ENCODE results near the gene GPR183. TPM values are rescaled to one million over a fixed set of nuclear protein-coding genes. Genes with fewer than 3 reads are reported as not detected.

GPR183 gene
- total and polyA plus RNA-seq, 10 of the 15 experiments (the other 5 are each of a cell fraction or from before 2014, with no cell fraction given), result 134 to 669 (median 225) TPM

DNA sequence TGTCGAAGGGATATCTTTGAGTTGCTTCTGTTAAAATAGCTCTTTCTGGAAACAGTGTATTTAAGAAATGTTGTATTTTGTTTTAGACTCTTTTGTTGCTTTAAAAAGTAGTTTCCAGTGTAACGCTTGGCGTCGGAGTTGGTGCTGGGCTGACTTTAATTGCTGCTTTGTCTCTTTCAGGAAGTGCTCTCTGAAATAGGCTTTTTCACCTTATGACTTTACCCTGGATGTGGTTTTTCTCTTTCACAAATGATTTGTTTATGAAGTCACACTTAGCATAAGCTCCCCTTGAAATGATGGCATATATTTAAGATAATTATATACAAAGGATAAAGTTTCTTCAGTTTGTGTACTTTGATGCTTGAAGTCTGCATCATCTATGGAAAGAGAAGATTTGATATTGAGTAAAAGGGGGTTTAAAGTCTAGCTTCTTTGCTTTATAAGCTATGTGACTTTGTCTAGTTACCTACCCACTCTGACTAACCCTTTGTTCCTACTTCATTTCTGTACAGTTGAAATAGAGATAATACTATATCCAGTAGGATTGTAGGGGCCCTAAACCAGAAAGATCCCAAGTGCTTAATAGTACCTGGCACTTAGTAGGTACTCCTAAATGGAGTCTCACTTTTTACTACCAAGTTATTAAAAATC lies 48.9 kb downstream of the GPR183 start, which contains the start of gene GPR18 (continued):
- TF ChIP-seq CREM (IDR thresholded peaks at IDR 0.05; ENCODE audit: low read depth) (peak; percentile 61; the same call in 1 of the 2 replicates), NFIC (IDR thresholded peaks at IDR 0.05; ENCODE audit: low read depth, low read length) (peak; percentile 93), SIN3A (IDR thresholded peaks at IDR 0.05; ENCODE audit: low read depth, low read length) (no peak), SMAD5 (IDR thresholded peaks at IDR 0.05; ENCODE audit: low read depth) (no peak), IRF3 (IDR thresholded peaks at IDR 0.05) (no peak), ZNF274 (IDR thresholded peaks at IDR 0.05; ENCODE audit: insufficient read depth, insufficient read length) (no peak), WRNIP1 (IDR thresholded peaks at IDR 0.05; ENCODE audit: borderline replicate concordance, low read depth, low read length) (no peak), SREBF2 (IDR thresholded peaks at IDR 0.05; ENCODE audit: low read length) (no peak), IRF5 (IDR thresholded peaks at IDR 0.05; ENCODE audit: borderline replicate concordance) (no peak), TARDBP (IDR thresholded peaks at IDR 0.05; ENCODE audit: borderline replicate concordance) (no peak), JUND (IDR thresholded peaks at IDR 0.05; ENCODE audit: low read depth, low read length) (no peak), SMC3 (IDR thresholded peaks at IDR 0.05; ENCODE audit: borderline replicate concordance, low read length) (no peak; the same call in 1 of the 2 replicates), SMAD1 (IDR thresholded peaks at IDR 0.05; ENCODE audit: low read depth, partially characterized antibody) (no peak), ZNF622 (IDR thresholded peaks at IDR 0.05) (no peak), GATAD2B (conservative IDR thresholded peaks at IDR 0.05; ENCODE audit: low read depth) (peak; percentile 49; the same call in 1 of the 2 replicates), HDAC6 (IDR thresholded peaks at IDR 0.05; ENCODE audit: unreplicated experiment) (no peak), HDAC2 (IDR thresholded peaks at IDR 0.05) (no peak), ASH2L (IDR thresholded peaks at IDR 0.05; ENCODE audit: borderline replicate concordance, low read depth) (no peak), ZZZ3 (IDR thresholded peaks at IDR 0.05; ENCODE audit: control insufficient read depth, insufficient read length, low read depth) (no peak), EZH2 (IDR thresholded peaks at IDR 0.05; ENCODE audit: borderline replicate concordance, control insufficient read depth, low read depth, low read length) (no peak), PBX3 (IDR thresholded peaks at IDR 0.05; ENCODE audit: insufficient replicate concordance, low read depth, low read length) (no peak)
- TF ChIP-seq, protein P1, sequence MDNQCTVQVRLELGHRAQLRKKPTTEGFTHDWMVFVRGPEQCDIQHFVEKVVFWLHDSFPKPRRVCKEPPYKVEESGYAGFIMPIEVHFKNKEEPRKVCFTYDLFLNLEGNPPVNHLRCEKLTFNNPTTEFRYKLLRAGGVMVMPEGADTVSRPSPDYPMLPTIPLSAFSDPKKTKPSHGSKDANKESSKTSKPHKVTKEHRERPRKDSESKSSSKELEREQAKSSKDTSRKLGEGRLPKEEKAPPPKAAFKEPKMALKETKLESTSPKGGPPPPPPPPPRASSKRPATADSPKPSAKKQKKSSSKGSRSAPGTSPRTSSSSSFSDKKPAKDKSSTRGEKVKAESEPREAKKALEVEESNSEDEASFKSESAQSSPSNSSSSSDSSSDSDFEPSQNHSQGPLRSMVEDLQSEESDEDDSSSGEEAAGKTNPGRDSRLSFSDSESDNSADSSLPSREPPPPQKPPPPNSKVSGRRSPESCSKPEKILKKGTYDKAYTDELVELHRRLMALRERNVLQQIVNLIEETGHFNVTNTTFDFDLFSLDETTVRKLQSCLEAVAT (IDR thresholded peaks at IDR 0.05), result no peak
- TF ChIP-seq, protein P2, sequence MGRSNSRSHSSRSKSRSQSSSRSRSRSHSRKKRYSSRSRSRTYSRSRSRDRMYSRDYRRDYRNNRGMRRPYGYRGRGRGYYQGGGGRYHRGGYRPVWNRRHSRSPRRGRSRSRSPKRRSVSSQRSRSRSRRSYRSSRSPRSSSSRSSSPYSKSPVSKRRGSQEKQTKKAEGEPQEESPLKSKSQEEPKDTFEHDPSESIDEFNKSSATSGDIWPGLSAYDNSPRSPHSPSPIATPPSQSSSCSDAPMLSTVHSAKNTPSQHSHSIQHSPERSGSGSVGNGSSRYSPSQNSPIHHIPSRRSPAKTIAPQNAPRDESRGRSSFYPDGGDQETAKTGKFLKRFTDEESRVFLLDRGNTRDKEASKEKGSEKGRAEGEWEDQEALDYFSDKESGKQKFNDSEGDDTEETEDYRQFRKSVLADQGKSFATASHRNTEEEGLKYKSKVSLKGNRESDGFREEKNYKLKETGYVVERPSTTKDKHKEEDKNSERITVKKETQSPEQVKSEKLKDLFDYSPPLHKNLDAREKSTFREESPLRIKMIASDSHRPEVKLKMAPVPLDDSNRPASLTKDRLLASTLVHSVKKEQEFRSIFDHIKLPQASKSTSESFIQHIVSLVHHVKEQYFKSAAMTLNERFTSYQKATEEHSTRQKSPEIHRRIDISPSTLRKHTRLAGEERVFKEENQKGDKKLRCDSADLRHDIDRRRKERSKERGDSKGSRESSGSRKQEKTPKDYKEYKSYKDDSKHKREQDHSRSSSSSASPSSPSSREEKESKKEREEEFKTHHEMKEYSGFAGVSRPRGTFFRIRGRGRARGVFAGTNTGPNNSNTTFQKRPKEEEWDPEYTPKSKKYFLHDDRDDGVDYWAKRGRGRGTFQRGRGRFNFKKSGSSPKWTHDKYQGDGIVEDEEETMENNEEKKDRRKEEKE (IDR thresholded peaks at IDR 0.05), result no peak

All from GM12878 (cell line).